ENCODE measurements around the gene RYR1.

DNA sequence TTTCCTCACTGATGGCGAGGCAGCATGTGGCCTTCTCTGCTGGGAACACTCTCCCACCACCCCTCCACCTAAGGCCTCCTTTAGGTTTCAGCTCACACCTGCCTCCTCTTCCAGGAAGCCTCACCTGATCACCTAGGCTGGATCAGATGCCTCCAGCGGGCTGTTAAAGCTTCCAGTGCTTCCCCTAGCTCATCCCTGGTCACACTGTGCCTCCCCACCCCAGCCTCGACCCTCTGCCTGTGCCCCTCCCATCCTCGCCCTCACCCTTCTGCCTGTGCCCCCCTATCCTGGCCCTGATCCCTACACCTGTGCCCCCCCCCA lies 150.5 kb downstream of the RYR1 start:
- TF ChIP-seq, protein P1, sequence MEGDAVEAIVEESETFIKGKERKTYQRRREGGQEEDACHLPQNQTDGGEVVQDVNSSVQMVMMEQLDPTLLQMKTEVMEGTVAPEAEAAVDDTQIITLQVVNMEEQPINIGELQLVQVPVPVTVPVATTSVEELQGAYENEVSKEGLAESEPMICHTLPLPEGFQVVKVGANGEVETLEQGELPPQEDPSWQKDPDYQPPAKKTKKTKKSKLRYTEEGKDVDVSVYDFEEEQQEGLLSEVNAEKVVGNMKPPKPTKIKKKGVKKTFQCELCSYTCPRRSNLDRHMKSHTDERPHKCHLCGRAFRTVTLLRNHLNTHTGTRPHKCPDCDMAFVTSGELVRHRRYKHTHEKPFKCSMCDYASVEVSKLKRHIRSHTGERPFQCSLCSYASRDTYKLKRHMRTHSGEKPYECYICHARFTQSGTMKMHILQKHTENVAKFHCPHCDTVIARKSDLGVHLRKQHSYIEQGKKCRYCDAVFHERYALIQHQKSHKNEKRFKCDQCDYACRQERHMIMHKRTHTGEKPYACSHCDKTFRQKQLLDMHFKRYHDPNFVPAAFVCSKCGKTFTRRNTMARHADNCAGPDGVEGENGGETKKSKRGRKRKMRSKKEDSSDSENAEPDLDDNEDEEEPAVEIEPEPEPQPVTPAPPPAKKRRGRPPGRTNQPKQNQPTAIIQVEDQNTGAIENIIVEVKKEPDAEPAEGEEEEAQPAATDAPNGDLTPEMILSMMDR (IDR thresholded peaks at IDR 0.05), result no peak
- TF ChIP-seq POLR2A (IDR thresholded peaks at IDR 0.05), result no peak

All from right lobe of liver (tissue), 4 donors.